K562 (cell line): ENCODE results near the gene RXFP1. TPM values are rescaled to one million over a fixed set of nuclear protein-coding genes. Genes with fewer than 3 reads are reported as not detected.

Experiments
- DPF2 ChIP-seq: fragments of 450-650 bp; IDR thresholded peaks from 2 replicates; pipeline ENCODE4 v1.6.1; 2016
- HBP1 ChIP-seq: fragments of 450-650 bp; formaldehyde crosslinking; IDR thresholded peaks from 2 replicates; pipeline ENCODE4 v1.4.0; 2022; ENCODE audit warnings: missing genetic modification characterization
- NBN ChIP-seq: fragments of 450-650 bp; IDR thresholded peaks from 2 replicates; pipeline ENCODE4 v1.6.1; 2016; ENCODE audit warnings: low read depth, mild to moderate bottlenecking
- RNF219 ChIP-seq: fragments of 250-450 bp; sonication (Bioruptor Pico); IDR thresholded peaks from 2 replicates; pipeline ENCODE4 v1.5.0; 2022; ENCODE audit warnings: mild to moderate bottlenecking
- ZNF609 ChIP-seq: sonication (generic); formaldehyde crosslinking; IDR thresholded peaks from 2 replicates; pipeline ENCODE4 v1.8.1; 2023; ENCODE audit warnings: missing genetic modification reagents, mild to moderate bottlenecking, borderline replicate concordance
- polyA plus RNA-seq, 8 experiments: library from polyadenylated mRNA; depleted of rRNA in 4 of 8; stranded (reverse) in 5 of 8; unstranded in 3 of 8; fragments of >200 nt; fragmentation: Nextera tagmentation in 2 of 8; fragmentation: Illumina TruSeq in 1 of 8; extraction: Ambion mirVana in 2 of 8; extraction: Trizol in 1 of 8; gene quantifications; 2 replicates each; pipeline versions ENCODE4 v1.2.1 to v1.2.3, GENCODE V29; 2011 to 2014; ENCODE audit warnings: inconsistent platforms in 1 of 8, missing spikeins in 1 of 8
- total RNA-seq, 7 experiments: library from RNA; depleted of rRNA in 6 of 7; stranded (reverse); fragments of >200 nt in 6 of 7; fragmentation: Illumina TruSeq in 2 of 7; extraction: Trizol in 2 of 7; gene quantifications; 2 replicates each; pipeline versions ENCODE4 v1.2.1 to v1.2.3, GENCODE V29; 2011 to 2021; ENCODE audit warnings: low replicate concordance in 1 of 7
- TF ChIP-seq, protein P1 (sequence below): fragments of 250-450 bp; sonication (Bioruptor Pico); IDR thresholded peaks from 2 replicates; pipeline ENCODE4 v1.8.0; 2021; ENCODE audit warnings: borderline replicate concordance, mild to moderate bottlenecking, moderate library complexity; ENCODE audit not compliant: poor library complexity, severe bottlenecking
- TF ChIP-seq, protein P2 (sequence below), 2 experiments: fragments of 150-350 bp in 1 of 2; IDR thresholded peaks; 2 replicates each; pipeline ENCODE4 v1.6.1; 2012 to 2016; ENCODE audit warnings: low read depth in 2 of 2, low read length in 2 of 2, mild to moderate bottlenecking in 1 of 2, moderate library complexity in 1 of 2

The RXFP1 gene
- total and polyA plus RNA-seq, 9 of the 15 experiments (the other 6 are each of a cell fraction or from before 2014, with no cell fraction given), result 0.03 to 0.06 (median 0.04) TPM; not detected in 6

GRCh38 chr4:158681629-158682028 lies 159.9 kb downstream of the RXFP1 start (continued):
- TF ChIP-seq ZNF609 (CRISPR knock-in tag) (no peak), NBN (no peak), DPF2 (no peak), HBP1 (no peak), RNF219 (CRISPR knock-in tag) (no peak)
- TF ChIP-seq, protein P1, sequence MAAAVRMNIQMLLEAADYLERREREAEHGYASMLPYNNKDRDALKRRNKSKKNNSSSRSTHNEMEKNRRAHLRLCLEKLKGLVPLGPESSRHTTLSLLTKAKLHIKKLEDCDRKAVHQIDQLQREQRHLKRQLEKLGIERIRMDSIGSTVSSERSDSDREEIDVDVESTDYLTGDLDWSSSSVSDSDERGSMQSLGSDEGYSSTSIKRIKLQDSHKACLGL, result no peak
- TF ChIP-seq, protein P2, sequence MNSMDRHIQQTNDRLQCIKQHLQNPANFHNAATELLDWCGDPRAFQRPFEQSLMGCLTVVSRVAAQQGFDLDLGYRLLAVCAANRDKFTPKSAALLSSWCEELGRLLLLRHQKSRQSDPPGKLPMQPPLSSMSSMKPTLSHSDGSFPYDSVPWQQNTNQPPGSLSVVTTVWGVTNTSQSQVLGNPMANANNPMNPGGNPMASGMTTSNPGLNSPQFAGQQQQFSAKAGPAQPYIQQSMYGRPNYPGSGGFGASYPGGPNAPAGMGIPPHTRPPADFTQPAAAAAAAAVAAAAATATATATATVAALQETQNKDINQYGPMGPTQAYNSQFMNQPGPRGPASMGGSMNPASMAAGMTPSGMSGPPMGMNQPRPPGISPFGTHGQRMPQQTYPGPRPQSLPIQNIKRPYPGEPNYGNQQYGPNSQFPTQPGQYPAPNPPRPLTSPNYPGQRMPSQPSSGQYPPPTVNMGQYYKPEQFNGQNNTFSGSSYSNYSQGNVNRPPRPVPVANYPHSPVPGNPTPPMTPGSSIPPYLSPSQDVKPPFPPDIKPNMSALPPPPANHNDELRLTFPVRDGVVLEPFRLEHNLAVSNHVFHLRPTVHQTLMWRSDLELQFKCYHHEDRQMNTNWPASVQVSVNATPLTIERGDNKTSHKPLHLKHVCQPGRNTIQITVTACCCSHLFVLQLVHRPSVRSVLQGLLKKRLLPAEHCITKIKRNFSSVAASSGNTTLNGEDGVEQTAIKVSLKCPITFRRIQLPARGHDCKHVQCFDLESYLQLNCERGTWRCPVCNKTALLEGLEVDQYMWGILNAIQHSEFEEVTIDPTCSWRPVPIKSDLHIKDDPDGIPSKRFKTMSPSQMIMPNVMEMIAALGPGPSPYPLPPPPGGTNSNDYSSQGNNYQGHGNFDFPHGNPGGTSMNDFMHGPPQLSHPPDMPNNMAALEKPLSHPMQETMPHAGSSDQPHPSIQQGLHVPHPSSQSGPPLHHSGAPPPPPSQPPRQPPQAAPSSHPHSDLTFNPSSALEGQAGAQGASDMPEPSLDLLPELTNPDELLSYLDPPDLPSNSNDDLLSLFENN (IDR thresholded peaks at IDR 0.05; ENCODE audit: low read depth in 2 of 2, low read length in 2 of 2), result no peak
- TF ChIP-seq, all 486 proteins: peak for 0
